ENCODE measurements around the gene RAD51AP1. TPM values are rescaled to one million over a fixed set of nuclear protein-coding genes. Genes with fewer than 3 reads are reported as not detected.

Gene RAD51AP1
- total RNA-seq, 4 donors from 2014 or later: 0.67 to 10.2 (median 3.1) TPM

DNA sequence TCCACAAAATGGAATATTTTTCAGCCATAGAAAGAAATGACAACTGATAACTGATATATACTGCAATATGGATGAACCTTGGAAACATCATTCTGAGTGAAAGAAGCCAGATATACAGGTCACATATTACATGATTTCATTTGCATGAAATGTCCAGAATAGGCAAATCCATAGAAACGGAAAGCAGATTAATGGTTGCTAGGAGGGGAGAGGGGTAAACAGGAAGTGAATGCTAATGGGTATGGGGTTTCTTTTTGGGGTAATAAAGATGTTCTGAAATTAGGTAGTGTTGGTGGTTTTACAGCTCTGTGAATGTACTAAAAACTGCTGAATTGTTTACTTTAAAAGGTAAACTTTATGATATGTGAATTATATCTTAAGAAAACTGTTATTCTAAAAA lies 6.5 kb downstream of the RAD51AP1 start:
- Histone ChIP-seq H3K36me3 (no peaks in the 10 kb centered on the region), H3K4me1 (no peaks in the 10 kb centered on the region), H3K27ac (no peak overlapping the region), H3K27me3 (no peaks in the 10 kb centered on the region), H3K4me3 (replicated peaks in 1 of 3) (no peak overlapping the region), H3K9me3 (no peaks in the 10 kb centered on the region)
- WGBS, 2 donors: 86 to 93% methylated on average over 1 of the region's 1 CpG
- no peak for TF ChIP-seq POLR2A (IDR thresholded peaks at IDR 0.05)
- TF ChIP-seq, protein P1, sequence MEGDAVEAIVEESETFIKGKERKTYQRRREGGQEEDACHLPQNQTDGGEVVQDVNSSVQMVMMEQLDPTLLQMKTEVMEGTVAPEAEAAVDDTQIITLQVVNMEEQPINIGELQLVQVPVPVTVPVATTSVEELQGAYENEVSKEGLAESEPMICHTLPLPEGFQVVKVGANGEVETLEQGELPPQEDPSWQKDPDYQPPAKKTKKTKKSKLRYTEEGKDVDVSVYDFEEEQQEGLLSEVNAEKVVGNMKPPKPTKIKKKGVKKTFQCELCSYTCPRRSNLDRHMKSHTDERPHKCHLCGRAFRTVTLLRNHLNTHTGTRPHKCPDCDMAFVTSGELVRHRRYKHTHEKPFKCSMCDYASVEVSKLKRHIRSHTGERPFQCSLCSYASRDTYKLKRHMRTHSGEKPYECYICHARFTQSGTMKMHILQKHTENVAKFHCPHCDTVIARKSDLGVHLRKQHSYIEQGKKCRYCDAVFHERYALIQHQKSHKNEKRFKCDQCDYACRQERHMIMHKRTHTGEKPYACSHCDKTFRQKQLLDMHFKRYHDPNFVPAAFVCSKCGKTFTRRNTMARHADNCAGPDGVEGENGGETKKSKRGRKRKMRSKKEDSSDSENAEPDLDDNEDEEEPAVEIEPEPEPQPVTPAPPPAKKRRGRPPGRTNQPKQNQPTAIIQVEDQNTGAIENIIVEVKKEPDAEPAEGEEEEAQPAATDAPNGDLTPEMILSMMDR (IDR thresholded peaks at IDR 0.05): no peak
- intact Hi-C loops (cut with DNase I): no loop called here
- DNase-seq: no peak

DNA sequence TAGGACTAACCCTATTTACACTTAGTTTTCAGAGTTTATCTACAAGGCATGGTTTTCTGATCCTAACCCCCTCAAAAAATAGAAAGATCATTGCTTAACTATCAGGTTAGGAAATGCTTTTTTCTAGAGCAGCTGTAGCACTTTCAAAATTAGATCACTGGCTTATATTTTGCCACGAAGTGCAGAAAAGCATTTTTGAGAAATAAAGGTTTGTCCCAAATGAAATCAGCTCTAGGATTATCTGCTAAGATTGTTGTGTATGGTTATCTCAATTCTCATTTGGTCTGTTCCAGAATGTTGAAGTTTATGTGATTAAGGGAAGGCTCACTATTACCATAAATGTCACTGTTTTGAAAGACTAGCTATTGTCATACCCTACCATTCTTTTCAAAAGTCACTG lies 13.5 kb downstream of the RAD51AP1 start:
- no peaks in the 10 kb centered on the region for H3K9me3 ChIP-seq
- 93 to 100% methylated on average over 1 of the region's 1 CpG for WGBS, 2 donors
- H3K4me3 ChIP-seq (replicated peaks in 1 of 3): no peak overlapping the region
- no peaks in the 10 kb centered on the region for H3K27me3 ChIP-seq
- intact Hi-C loops (cut with DNase I): no loop called here
- DNase-seq: no peak
- H3K27ac ChIP-seq: no peak overlapping the region
- no peaks in the 10 kb centered on the region for H3K36me3 ChIP-seq
- no peak for TF ChIP-seq POLR2A (IDR thresholded peaks at IDR 0.05)
- TF ChIP-seq, protein P1 (IDR thresholded peaks at IDR 0.05): no peak
- H3K4me1 ChIP-seq: no peaks in the 10 kb centered on the region

DNA sequence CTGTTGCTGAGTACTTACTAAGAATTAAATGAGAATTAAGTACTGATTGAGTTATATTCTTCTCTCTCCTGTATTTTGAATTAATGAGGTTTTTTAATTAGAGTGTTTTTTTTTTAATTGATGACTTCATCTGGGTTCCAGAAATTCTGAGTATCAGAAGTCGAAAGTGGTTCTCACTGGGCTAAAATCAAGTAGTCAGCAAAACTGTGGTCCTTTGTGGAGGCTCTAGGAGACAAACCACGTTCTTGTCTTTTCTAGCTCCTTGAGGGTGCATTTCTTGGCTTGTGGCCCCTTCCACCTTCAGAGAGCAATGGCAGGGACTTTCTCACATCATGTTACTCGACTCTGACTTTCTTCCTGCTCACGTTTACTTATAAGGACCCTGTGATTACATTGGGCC lies 15.3 kb downstream of the RAD51AP1 start:
- H3K36me3 ChIP-seq: no peaks in the 10 kb centered on the region
- no peak for TF ChIP-seq POLR2A (IDR thresholded peaks at IDR 0.05)
- TF ChIP-seq, protein P1 (IDR thresholded peaks at IDR 0.05): no peak
- 92 to 93% methylated on average over 4 of the region's 4 CpGs for WGBS, 2 donors
- DNase-seq: no peak
- H3K4me1 ChIP-seq: no peaks in the 10 kb centered on the region
- H3K27me3 ChIP-seq: no peaks in the 10 kb centered on the region
- intact Hi-C loops (cut with DNase I): no loop called here
- no peak overlapping the region for H3K27ac ChIP-seq
- H3K9me3 ChIP-seq: no peaks in the 10 kb centered on the region
- H3K4me3 ChIP-seq (replicated peaks in 1 of 3): no peak overlapping the region

DNA sequence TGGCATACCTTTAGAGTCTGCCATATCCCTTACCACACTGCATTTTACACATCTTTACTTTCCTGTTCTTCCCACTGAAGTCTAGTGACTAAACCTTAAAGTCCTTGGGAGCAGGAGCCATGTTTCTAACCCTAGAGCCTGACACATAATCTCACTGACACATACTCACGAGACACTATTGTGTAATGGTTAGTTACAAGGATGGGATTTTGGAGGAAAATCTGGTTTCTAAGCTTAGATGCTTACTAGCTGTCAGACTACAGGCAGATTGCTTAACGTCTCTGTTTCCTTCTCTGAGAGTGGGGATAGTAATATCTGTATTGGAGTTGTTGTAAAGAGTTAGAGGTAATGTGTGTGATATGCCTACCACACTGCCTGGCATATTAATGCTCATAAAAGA lies 17.1 kb downstream of the RAD51AP1 start:
- Histone ChIP-seq H3K9me3 (no peaks in the 10 kb centered on the region), H3K27ac (no peak overlapping the region), H3K4me1 (no peaks in the 10 kb centered on the region), H3K4me3 (replicated peaks in 1 of 3) (no peak overlapping the region), H3K27me3 (no peaks in the 10 kb centered on the region), H3K36me3 (no peaks in the 10 kb centered on the region)
- WGBS, 2 donors: 84 to 93% methylated on average over 2 of the region's 2 CpGs
- no peak for TF ChIP-seq POLR2A (IDR thresholded peaks at IDR 0.05)
- TF ChIP-seq, protein P1 (IDR thresholded peaks at IDR 0.05): no peak
- intact Hi-C loops (cut with DNase I): no loop called here
- no peak for DNase-seq

DNA sequence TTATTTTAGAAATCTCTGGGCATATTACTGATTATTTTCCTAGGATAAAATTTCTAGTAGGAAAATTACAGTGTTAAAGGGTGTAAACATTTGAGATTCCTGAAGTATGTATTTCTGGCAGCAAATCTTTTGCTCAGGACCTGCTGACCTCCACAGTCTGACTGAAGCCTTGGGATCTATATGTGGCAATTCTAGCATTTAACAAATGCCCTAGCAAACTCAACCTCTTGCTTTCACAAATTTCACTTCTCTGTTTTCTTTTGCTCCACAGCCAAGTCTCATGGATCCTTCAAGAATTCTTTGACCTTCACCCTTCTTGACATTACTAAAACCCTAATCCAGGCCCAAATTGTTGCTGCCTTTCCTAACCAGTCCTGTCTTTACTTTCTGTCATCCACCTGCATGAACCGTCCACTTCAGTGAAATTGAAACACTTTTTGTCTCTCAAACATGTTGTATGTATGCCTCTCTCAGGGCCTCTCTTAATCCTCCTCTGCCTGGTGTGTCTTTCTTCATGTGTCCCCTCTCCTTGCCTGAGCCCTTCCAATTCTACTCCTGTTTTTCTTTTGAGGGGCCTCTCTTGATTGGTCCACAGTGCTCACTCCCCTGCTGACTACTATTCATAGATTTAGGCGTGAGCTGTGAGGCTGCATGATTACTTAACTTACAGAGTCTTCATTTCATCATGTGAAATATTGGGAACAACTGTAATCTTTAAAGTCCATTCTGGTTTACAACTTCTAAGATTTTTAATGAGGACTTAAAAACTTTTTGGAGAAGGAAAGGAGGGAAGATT lies 18.2 kb downstream of the RAD51AP1 start:
- no peak overlapping the region for H3K27ac ChIP-seq
- intact Hi-C loops (cut with DNase I): no loop called here
- DNase-seq: no peak

More for the DNA sequence above, 18.2 kb downstream of the RAD51AP1 start:
- Histone ChIP-seq H3K4me1 (peaks cover 2 to 3% of the 10 kb centered on the region in 2 donors), H3K36me3 (no peaks in the 10 kb centered on the region), H3K27me3 (no peaks in the 10 kb centered on the region), H3K9me3 (no peaks in the 10 kb centered on the region), H3K4me3 (replicated peaks in 1 of 3) (no peak overlapping the region)
- 93 to 94% methylated on average over 2 of the region's 2 CpGs for WGBS, 2 donors
- TF ChIP-seq, protein P1 (IDR thresholded peaks at IDR 0.05): no peak
- no peak for TF ChIP-seq POLR2A (IDR thresholded peaks at IDR 0.05)
